GM18520 (cell line): ENCODE measurements around the gene C1orf122.
A peak's percentile ranks its signal among the peaks of the same experiment; 100 is the strongest.

Source experiments
- ATAC-seq: cut with Tn5 transposase; IDR thresholded peaks from one replicate; pipeline ENCODE4 v1.9.1; 2021; ENCODE audit not compliant: unreplicated experiment

Gene C1orf122

DNA sequence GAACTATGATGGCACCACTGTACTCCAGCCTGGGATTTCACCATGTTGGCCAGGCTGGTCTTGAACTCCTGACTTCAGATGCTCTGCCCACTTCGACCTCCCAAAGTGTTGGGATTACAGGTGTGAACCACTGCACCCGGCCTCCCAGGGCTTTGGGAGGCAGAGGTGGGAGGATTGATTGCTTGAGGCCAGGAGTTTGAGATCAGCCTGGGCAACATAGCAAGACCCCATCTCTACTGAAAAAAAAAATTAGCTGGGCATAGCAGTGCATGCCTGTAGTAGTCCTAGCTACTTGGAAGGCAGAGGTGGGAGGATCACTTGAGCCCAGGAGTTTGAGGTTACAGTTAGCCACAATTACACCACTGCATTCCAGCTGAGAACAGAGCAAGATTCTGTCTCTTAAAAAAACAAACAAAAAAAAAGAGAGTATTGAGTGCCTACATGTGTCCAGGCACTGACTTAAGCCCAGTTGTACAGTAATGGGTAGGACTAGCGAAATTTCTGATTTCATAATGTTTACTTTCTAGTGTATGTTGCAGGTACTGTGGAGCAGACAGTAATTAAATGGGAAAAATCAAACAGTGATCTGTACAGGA is 9.7 kb upstream of the C1orf122 start:
- ATAC-seq = no peak

GRCh38 chr1:37802439-37802838 is 5.2 kb upstream of the C1orf122 start:
- ATAC-seq = no peak

GRCh38 chr1:37807220-37807554 is 403 bp upstream of the C1orf122 start:
- no peak for ATAC-seq

- ATAC-seq = peak; percentile 26
These were observed 1.1 kb downstream of the C1orf122 start for GRCh38 chr1:37808369-37809319.

DNA sequence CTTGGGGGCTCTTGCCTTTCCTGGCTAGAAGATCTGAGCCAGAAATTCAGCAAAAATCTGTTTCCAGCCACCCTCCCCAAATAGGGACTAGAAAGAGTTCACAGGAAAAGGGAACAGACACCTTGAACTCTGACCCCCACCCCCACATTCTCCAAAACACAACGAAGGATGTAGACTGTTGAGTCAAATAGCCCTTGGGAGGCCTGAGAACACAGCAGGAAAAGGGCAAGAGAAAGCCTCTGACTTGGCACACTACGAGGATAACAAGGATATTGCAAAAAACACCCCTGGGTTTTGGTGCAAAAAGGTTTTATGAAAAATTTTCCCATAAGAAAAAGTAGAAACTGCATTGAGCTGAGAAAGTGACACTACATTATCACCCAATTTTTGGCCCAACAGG is 2.4 kb downstream of the C1orf122 start:
- ATAC-seq = no peak

DNA sequence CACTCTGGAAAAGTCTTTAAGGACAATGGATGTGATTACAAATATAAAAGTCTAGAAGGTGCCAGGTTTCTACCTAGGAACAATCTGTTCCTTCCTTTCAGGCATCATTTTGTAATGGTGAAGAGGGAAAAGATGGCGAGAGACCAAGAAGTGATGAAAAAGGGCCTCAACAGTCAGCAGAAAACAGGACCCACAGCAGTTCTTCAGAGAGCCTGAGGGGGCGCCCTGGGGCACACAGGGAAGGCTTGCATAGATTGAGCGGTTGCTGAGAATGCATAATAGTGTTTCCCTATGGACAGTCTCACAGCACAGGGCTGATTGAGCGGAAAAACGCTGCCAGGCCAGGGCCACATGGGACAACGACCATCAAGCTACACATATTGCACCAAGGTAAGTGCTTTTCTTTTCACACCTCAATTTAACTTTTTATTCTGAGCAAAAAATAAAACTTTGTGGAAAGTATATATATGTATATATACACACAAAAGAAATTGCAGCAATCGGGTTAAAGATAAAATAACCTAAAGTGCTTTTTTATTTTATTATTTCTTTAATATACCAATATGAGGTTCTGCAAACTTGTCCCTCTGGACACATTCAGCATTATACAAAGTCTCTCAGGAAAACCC is 3.6 kb downstream of the C1orf122 start:
- ATAC-seq = no peak

DNA sequence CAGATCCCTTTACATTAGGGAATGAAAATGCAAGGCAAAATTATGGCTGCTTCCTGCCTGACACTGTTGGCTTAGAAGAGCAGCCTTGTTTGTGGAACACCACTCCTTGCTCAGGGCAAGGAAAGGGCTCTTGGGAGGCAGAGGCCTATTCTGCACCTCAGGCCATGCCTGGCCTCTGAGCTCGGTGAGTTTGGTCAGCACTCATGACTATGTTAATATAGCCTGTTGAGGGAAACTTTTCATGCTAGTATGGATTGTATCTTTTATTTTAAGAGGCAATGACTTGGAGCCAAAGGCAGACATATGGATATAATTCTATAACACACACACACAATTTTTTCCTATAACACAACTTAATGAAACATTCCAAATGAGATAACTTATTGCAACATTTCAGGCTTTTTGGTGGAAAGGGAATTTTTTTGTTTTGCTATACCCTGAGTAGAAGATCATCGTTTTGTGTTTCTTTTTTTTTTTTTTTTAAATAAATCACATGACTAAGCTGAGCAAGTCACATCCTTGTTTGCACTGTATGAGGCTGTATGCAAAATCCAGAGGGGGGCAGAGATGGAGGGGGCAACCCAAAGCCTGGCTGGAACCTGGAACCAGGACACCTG is 6.0 kb downstream of the C1orf122 start:
- ATAC-seq = no peak

GRCh38 chr1:37814252-37814651 is 6.7 kb downstream of the C1orf122 start:
- no peak for ATAC-seq

GRCh38 chr1:37817481-37817880 is 9.9 kb downstream of the C1orf122 start:
- no peak for ATAC-seq

DNA sequence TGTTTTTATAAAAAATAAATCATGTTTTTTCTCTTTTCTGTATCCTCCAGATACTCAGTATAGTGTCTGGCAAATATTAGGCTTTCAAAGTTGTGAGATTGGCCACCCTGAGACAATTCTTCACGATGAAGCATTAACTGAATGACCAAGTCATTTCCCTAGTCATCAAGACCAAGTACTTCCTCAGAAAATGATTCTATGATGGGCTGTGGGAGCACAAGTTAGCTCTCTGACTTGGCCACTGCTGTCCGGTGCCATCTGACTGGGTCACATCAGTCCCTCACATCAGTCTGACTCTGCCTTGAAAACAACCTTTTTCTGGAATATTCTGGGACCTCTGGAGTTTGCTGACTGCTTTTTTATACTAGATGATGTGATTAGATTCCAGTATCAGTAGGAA is 13.9 kb downstream of the C1orf122 start:
- ATAC-seq = no peak

DNA sequence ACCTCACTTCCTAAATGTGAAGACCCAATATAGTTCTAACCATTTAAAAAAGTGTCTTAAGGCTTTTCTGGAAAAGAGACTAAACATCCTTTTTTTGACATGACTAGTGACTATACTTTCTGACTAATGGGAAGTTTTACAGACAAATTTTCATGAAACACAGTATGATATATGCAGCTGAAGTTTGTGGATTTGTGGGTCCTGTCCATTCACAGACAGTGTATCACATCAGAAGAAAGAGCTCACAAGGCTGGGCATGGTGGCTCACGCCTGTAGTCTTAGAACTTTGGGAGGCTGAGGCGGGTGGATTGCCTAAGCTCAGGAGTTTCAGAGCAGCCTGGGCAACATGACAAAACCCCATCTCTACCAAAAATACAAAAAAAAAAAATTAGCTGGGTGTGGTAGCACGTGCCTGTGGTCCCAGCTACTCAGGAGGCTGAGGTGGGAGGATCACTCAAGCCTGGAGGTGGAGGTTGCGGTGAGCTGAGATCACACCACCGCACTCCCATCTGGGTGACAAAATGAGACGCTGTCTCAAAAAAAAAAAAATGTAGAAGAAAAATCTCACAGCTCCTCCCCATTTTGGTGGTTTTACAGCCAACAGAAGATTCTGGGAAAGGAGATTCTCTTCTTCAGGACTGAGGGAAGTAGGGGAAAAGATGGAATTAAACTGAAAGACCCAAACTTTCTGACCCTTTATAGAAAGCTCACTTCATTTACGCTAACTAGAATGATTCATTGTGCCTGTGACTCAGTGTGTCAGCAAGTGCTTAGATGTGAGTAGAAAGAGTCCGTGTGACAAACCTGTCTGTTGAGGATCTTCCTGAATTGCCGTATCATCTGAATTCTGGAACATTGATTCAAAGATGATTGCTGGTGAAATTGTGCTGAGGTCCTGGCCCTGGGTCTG is 15.6 kb downstream of the C1orf122 start:
- ATAC-seq = no peak

DNA sequence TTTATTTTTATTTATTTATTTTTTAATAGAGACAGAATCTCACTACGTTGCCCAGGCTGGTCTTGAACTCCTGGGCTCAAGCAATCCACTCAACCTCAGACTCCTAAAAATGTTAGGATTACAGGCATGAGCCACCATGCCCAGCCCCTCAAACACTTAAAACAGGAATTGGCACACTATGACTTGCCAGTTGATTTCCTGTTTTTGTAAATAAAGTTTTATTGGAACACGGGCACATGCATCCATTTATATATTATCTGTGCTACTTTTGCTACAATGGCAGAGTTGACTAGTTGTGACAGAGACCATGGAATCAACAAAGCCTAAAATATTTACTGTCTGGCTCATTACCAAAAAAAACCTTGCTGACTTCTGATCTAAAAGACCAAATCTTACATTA is 16.4 kb downstream of the C1orf122 start:
- ATAC-seq = no peak

DNA sequence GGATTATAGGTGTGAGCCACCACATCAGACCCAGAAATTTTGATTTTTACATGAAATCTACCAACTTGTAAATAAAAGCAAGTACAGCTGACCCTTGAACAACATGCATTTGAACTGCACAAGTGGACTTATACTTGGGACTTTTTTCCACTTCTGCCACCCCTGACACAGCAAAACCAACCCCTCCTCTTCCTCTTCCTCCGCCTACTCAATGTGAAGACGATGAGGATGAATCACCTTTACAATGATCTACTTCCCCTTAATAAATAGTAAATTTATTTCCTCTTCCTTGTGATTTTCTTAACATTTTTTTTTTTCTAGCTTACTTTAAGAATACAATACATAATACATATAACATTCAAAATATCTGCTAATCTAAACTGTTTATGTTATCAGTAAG is 17.9 kb downstream of the C1orf122 start:
- no peak for ATAC-seq

- no peak for ATAC-seq
These were observed 21.0 kb downstream of the C1orf122 start for GRCh38 chr1:37828410-37829074.

- no peak for ATAC-seq
These were observed 23.5 kb downstream of the C1orf122 start for GRCh38 chr1:37831109-37831508.

DNA sequence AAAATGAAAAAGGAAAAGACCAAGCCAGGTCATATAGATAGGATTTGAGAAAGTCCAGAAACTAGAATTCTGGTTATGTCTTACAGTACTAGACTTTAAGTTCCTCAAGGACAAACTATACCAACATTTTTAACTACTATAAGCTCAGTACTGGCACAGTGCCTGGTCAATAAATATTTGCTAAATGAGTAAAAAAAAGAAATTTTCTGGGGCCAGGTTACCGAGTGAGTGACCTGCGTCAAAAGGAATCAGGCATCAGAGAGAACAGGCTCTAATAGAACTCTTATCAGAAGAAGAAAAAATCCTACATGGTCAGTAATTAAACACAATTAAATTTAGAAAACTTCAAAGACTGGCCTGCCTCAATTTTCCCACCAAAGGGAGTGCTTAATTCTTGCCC is 24.2 kb downstream of the C1orf122 start:
- no peak for ATAC-seq

DNA sequence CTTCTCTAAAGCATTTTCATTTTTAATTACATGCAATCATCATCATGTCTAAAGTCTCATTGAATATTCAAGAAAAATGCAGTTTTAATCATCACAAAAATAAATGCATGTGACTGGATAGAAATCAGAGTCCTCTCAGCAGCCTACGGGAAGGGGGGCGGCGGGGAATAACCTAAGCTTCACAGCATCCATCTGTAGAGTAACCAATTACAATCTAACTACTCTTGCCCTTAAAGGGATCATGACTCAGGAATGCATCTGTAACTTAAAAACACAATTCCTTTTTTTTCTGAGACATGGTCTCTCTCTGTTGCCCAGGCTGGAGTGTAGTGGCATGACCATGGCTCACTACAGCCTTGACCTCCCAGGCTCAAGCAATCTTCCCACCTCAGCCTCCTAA is 29.2 kb downstream of the C1orf122 start:
- ATAC-seq = no peak

DNA sequence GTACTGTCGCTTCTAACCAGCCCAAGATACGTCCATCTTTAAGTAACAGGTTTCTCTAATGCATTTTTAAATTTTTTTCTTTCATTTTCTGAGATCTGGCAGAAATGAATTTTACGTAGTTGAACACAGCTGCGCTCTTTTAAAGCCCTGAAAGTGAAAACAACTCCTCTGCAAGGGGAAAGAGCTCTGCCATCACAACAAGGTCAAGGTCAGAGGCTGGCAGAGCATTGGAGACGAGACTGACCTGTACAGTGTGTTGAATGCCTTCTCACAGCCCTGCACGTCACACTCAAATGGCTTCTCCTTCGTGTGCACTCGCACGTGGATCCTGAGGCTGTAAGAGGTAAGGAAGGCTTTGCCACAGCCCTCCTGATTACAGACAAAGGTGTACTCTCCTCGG is 32.1 kb downstream of the C1orf122 start:
- ATAC-seq = no peak

GRCh38 chr1:37840711-37841110 is 33.1 kb downstream of the C1orf122 start:
- ATAC-seq = no peak

GRCh38 chr1:37841652-37842051 is 34.1 kb downstream of the C1orf122 start:
- ATAC-seq = no peak
